Small intestine (tissue), 7 donors: Measurements from ENCODE around the gene POMGNT1. TPM values are rescaled to one million over a fixed set of nuclear protein-coding genes. Genes with fewer than 3 reads are reported as not detected.

Experiments used
- DNase-seq, 2 donors: peaks; one replicate each; pipeline versions ENCODE4 v3.0.0 to v3.0.0-alpha.2; 2013
- FAIRE-seq: peaks from 2 replicates; lab custom pipeline; 2012; peaks lifted over from hg19 to GRCh38; lab: Jason Lieb, UNC
- H3K27ac ChIP-seq, 3 donors: one replicate each; pipeline ENCODE4 v1.5.1; 2013; ENCODE audit warnings: low read length in 2 of 3, mild to moderate bottlenecking in 2 of 3, control low read depth in 1 of 3, inconsistent platforms in 1 of 3, low read depth in 1 of 3, moderate library complexity in 1 of 3
- H3K27me3 ChIP-seq, 3 donors: one replicate each; pipeline ENCODE4 v1.6.1; 2013; ENCODE audit warnings: low read length in 3 of 3, inconsistent platforms in 1 of 3; ENCODE audit not compliant: control insufficient read depth in 3 of 3, insufficient read depth in 3 of 3
- H3K36me3 ChIP-seq, 3 donors: one replicate each; pipeline ENCODE4 v1.6.1; 2013; ENCODE audit warnings: low read length in 3 of 3, inconsistent platforms in 1 of 3, low read depth in 1 of 3, mild to moderate bottlenecking in 1 of 3, moderate library complexity in 1 of 3; ENCODE audit not compliant: control insufficient read depth in 3 of 3, insufficient read depth in 2 of 3
- H3K4me1 ChIP-seq, 3 donors: one replicate each; pipeline ENCODE4 v1.6.1; 2013; ENCODE audit warnings: low read length in 2 of 3, inconsistent platforms in 1 of 3, low read depth in 1 of 3, mild to moderate bottlenecking in 1 of 3, moderate library complexity in 1 of 3; ENCODE audit not compliant: control insufficient read depth in 3 of 3, insufficient read depth in 2 of 3
- H3K4me3 ChIP-seq, 3 donors: one replicate each; pipeline ENCODE4 v1.5.1; 2013; ENCODE audit warnings: low read length in 3 of 3, control low read depth in 1 of 3, inconsistent platforms in 1 of 3, low read depth in 1 of 3, mild to moderate bottlenecking in 1 of 3, moderate library complexity in 1 of 3
- H3K9me3 ChIP-seq, 2 donors: one replicate each; pipeline ENCODE4 v1.6.1; 2013; ENCODE audit warnings: low read depth in 1 of 2, low read length in 1 of 2; ENCODE audit not compliant: control insufficient read depth in 2 of 2, insufficient read depth in 1 of 2
- WGBS, 3 donors: extraction: QIAGEN DNeasy Blood & Tissue Kit; methylation state at CpG; one replicate each; pipeline ENCODE4 v1.1.7; 2013; 5-methylcytosine and 5-hydroxymethylcytosine counted together
- polyA plus RNA-seq, 4 donors: library from polyadenylated mRNA; stranded (reverse) in 3 of 4; unstranded in 1 of 4; fragments of 200-250 nt in 3 of 4; fragments of 120-200 nt in 1 of 4; gene quantifications; one replicate each; pipeline versions ENCODE4 v1.2.1 to v1.2.3, GENCODE V29; 2013
- donor health status: healthy with polysubstance abuse.
- donor health status: control.
- donor health status: control.
- donor health status: Bipolar disorder and iron deficiency.
- donor health status: healthy.

Gene POMGNT1
- polyA plus RNA-seq, 4 donors, result 37.6 to 81.3 (median 48.8) TPM

DNA sequence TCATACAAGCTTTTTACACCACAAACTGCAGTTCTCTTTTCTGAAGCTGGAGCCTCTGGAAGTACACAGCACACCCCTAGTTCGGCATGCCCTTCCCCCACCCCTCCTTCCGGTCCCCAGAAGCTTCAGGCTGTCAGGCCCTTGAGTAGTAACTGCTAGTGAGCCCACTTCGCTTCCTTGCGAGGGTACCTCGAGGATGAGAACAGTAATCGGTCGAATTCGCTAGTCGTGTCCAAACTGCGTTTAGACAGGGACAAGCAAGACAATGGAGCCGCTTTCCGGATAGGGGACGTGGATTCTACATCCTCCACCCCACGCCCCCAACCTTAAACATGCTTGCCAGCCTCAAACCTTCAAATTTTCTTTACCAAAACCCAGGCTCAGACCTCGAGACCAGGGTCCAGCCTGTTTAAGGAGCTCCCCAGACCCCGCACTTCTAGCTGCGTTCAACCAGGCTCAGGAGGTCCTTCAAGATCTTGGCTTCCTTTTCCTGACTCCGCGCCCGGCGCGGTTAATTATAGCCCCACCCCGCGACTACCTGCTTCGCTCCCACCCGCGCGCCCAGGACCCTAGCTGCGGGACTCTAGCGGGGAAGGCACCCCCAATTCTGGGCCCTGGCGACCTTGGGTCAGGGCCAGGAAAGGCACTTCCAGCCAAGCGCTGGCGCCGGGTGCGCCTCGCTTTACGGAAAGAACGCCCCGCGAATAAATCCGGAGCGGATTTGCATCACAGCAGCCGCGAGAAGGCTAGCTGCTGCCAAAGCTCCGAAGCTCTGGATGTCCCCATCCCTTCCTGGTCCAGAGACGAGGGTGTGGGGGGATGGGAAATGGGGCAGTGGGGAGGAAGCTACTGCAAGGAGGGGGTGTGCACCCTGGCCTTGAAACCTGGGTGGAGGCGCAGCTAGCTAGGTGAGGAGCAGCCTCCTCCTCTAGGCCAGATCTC is 31.4 kb downstream of the POMGNT1 start:
- H3K4me3 ChIP-seq, result peak overlapping the region in 2 of 3 donors; percentile 48 to 52
- DNase-seq (peak in 1 of 2 donors; percentile 60), FAIRE-seq (no peak)
- H3K36me3 ChIP-seq, result peaks cover 0 to 2% (median 0%) of the 10 kb centered on the region in 3 donors
- H3K9me3 ChIP-seq, result no peaks in the 10 kb centered on the region
- WGBS, 3 donors, result 9 to 17% (median 14%) methylated on average over 43 to 47 of the region's 47 CpGs
- H3K27ac ChIP-seq, result peak overlapping the region; percentile 11 to 56 (median 15)
- peaks cover 0 to 23% (median 0%) of the 10 kb centered on the region in 3 donors for H3K27me3 ChIP-seq
- peaks cover 0 to 7% (median 0%) of the 10 kb centered on the region in 3 donors for H3K4me1 ChIP-seq

- Histone ChIP-seq H3K27ac (no peak overlapping the region), H3K9me3 (no peaks in the 10 kb centered on the region), H3K36me3 (no peaks in the 10 kb centered on the region), H3K4me3 (no peak overlapping the region), H3K27me3 (peaks cover 0 to 6% (median 0%) of the 10 kb centered on the region in 3 donors), H3K4me1 (no peaks in the 10 kb centered on the region)
- FAIRE-seq (no peak), DNase-seq (no peak)
- 77 to 93% (median 78%) methylated on average over 1 of the region's 1 CpG for WGBS, 3 donors
These were observed 38.0 kb downstream of the POMGNT1 start for GRCh38 chr1:46160212-46160611.

DNA sequence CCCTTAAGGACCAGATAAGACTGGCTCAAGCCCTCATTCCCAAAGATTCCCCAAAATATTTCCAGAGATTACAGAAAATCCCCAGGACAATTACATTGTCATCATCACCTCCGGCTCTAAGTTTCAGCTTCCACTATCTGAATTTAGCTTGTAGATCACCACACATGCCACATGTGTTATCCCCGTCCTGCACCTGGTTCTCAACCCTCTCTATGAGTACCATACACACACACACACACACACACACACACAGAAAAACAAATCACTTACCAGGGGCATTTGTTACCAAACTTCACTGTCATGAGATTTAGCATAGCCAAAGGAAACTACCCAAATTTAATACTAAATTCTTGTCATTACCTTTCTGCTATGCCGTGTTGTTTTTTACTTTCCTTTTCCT is 38.7 kb downstream of the POMGNT1 start:
- H3K9me3 ChIP-seq, result no peaks in the 10 kb centered on the region
- H3K27ac ChIP-seq, result no peak overlapping the region
- H3K4me1 ChIP-seq, result no peaks in the 10 kb centered on the region
- WGBS, 3 donors, result 64 to 78% (median 64%) methylated on average over 3 of the region's 3 CpGs
- peaks cover 0 to 6% (median 0%) of the 10 kb centered on the region in 3 donors for H3K27me3 ChIP-seq
- DNase-seq (no peak), FAIRE-seq (no peak)
- H3K4me3 ChIP-seq, result no peak overlapping the region
- H3K36me3 ChIP-seq, result no peaks in the 10 kb centered on the region

DNA sequence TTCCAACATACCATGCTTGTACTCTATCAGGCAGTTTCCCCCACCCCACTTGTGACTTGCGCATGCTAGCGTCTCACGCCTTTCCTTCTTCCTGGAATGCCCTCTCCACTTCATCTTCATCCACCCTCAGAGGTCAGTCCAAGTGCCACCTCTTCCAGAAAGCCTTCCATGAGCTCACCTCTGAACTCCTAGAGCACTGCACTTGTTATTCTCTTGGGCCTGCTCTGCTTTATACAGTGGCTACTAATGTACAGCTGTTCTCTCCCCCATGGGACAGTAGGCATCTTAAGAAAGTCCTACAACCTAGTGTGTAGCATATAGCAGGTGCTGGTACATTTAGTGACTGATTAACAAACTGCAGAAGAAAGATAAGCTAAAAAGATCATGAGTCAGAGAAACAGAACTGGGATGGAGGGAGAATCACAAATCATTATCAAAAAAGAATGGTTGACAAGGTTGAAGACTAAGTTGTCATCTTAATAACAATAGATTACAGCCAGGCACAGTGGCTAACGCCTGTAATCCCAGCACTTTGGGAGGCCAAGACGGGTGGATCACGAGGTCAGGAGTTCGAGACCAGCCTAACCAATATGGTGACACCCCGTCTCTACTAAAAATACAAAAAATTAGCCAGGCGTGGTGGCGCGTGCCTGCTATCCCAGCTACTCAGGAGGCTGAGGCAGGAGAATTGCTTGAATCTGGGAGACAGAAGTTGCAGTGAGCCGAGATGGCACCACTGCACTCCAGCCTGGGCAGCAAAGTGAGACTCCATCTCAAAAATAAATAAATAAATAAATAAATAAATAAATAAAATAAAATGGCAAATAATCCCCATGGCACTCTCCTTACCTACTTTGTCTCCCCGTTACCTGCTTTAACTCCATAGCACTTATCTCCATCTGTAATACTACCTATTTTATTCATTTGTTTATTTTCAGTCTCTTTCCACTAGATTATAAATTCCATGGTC is 39.6 kb downstream of the POMGNT1 start:
- H3K4me1 ChIP-seq, result no peaks in the 10 kb centered on the region
- peaks cover 0 to 3% (median 0%) of the 10 kb centered on the region in 3 donors for H3K27me3 ChIP-seq
- no peaks in the 10 kb centered on the region for H3K36me3 ChIP-seq
- no peaks in the 10 kb centered on the region for H3K9me3 ChIP-seq
- FAIRE-seq (no peak), DNase-seq (peak in 1 of 2 donors; percentile 8)
- WGBS, 3 donors, result 84 to 91% (median 88%) methylated on average over 13 of the region's 13 CpGs
- H3K27ac ChIP-seq, result no peak overlapping the region
- no peak overlapping the region for H3K4me3 ChIP-seq

DNA sequence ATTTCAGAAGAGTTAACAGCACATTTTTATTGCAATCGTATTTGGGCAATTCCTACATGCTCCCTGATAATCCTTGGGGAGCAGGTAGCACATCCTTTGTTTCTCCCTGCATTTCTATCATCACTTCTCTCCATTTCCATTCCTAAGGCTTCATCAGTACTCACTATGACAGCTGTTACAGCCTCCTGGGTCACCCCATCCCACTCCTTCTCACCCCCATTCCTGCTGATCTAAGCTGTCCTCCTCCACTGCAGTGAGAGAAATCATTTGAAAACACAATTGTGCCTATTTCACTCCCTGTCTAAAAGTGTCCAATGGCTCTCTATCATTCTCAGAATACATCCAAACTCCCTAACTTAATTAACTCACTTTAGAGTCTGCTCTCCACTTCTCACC is 40.3 kb downstream of the POMGNT1 start:
- Histone ChIP-seq H3K4me3 (no peak overlapping the region), H3K27ac (no peak overlapping the region), H3K36me3 (no peaks in the 10 kb centered on the region), H3K27me3 (no peaks in the 10 kb centered on the region), H3K9me3 (no peaks in the 10 kb centered on the region), H3K4me1 (no peaks in the 10 kb centered on the region)
- no peak for FAIRE-seq
- no peak for DNase-seq
- WGBS, 3 donors, result 83 to 94% (median 86%) methylated on average over 1 of the region's 1 CpG

GRCh38 chr1:46153732-46154131 is 44.5 kb downstream of the POMGNT1 start:
- Histone ChIP-seq H3K27ac (no peak overlapping the region), H3K27me3 (no peaks in the 10 kb centered on the region), H3K4me3 (no peak overlapping the region), H3K9me3 (no peaks in the 10 kb centered on the region), H3K4me1 (no peaks in the 10 kb centered on the region), H3K36me3 (no peaks in the 10 kb centered on the region)
- FAIRE-seq (no peak), DNase-seq (no peak)
- 88 to 97% (median 94%) methylated on average over 1 of the region's 1 CpG for WGBS, 3 donors

- Histone ChIP-seq H3K4me3 (no peak overlapping the region), H3K27ac (no peak overlapping the region), H3K36me3 (no peaks in the 10 kb centered on the region), H3K4me1 (no peaks in the 10 kb centered on the region), H3K9me3 (no peaks in the 10 kb centered on the region), H3K27me3 (no peaks in the 10 kb centered on the region)
- DNase-seq, result no peak
- 95 to 100% (median 97%) methylated on average over 1 of the region's 1 CpG for WGBS, 3 donors
- no peak for FAIRE-seq
These were observed 45.0 kb downstream of the POMGNT1 start for GRCh38 chr1:46153228-46153627.

- FAIRE-seq (no peak), DNase-seq (no peak)
- H3K4me3 ChIP-seq, result no peak overlapping the region
- no peaks in the 10 kb centered on the region for H3K4me1 ChIP-seq
- H3K27me3 ChIP-seq, result no peaks in the 10 kb centered on the region
- H3K36me3 ChIP-seq, result no peaks in the 10 kb centered on the region
- no peaks in the 10 kb centered on the region for H3K9me3 ChIP-seq
- WGBS, 3 donors, result 89 to 97% (median 90%) methylated on average over 3 of the region's 3 CpGs
- H3K27ac ChIP-seq, result no peak overlapping the region
These were observed 46.2 kb downstream of the POMGNT1 start for GRCh38 chr1:46152016-46152415.
